Glomerular visceral epithelial cell (primary cell): Measurements from ENCODE around the gene SNX4.

Experiments used
- DNase-seq: peaks from one replicate; pipeline ENCODE4 v3.0.0-alpha.2; 2016; ENCODE audit errors: extremely low spot score

The SNX4 gene

GRCh38 chr3:125403789-125404188 is 116.2 kb downstream of the SNX4 start:
- DNase-seq, result peak; percentile 19

- no peak for DNase-seq
Measured at GRCh38 chr3:125402639-125403038, 117.4 kb downstream of the SNX4 start.

- peak; percentile 62 for DNase-seq
Measured at GRCh38 chr3:125401402-125401801, 118.6 kb downstream of the SNX4 start.

DNA sequence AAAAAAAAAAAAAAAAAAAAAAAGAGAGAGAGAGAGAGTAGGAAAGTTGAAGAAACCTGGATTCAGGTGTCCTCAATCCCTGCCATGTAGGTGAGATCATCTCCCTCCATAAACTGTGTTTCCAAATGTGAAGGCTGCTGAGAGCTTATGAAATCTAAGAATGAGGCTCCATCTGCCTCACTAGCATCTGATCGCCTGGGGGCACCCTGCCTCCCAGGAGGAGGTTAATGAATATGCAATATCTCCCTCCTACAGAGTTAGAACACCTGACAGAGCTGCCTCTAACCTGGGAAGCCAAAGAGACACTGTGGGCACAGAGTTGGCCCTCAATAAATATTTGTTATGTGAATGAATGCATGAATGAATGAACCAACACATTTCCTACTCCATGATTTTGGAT is 121.0 kb downstream of the SNX4 start:
- DNase-seq, result no peak
